GM23248 (cell line): ENCODE results near the gene PLEKHA5. TPM values are rescaled to one million over a fixed set of nuclear protein-coding genes. Genes with fewer than 3 reads are reported as not detected.

ENCODE experiments used
- DNase-seq: peaks from one replicate; pipeline ENCODE4 v3.0.0-alpha.2; 2015
- H2AFZ ChIP-seq: fragments of 200-600 bp; sonication (generic); 2 replicates; pipeline ENCODE4 v1.6.1; 2016; ENCODE audit warnings: antibody characterized with exemption
- H3F3A ChIP-seq: fragments of 200-600 bp; sonication (generic); 2 replicates; pipeline ENCODE4 v1.6.1; 2016; ENCODE audit warnings: mild to moderate bottlenecking, antibody characterized with exemption, mixed run types; ENCODE audit not compliant: insufficient read depth
- H3K27ac ChIP-seq: fragments of 200-600 bp; sonication (generic); 2 replicates; pipeline ENCODE4 v1.5.1; 2016; ENCODE audit warnings: mild to moderate bottlenecking
- H3K27me3 ChIP-seq: fragments of 200-600 bp; sonication (generic); replicated peaks from 2 replicates; pipeline ENCODE4 v1.6.1; 2016; ENCODE audit warnings: mild to moderate bottlenecking; ENCODE audit not compliant: insufficient read depth
- H3K36me3 ChIP-seq: fragments of 200-600 bp; sonication (generic); 2 replicates; pipeline ENCODE4 v1.6.1; 2016; ENCODE audit warnings: low read depth, mild to moderate bottlenecking
- H3K4me1 ChIP-seq: fragments of 200-600 bp; sonication (generic); 2 replicates; pipeline ENCODE4 v1.6.1; 2016; ENCODE audit warnings: mild to moderate bottlenecking; ENCODE audit not compliant: insufficient read depth
- H3K4me2 ChIP-seq: fragments of 200-600 bp; sonication (generic); one replicate; pipeline ENCODE4 v1.6.1; 2016; ENCODE audit warnings: mild to moderate bottlenecking; ENCODE audit not compliant: unreplicated experiment
- H3K4me3 ChIP-seq: fragments of 200-600 bp; sonication (generic); 2 replicates; pipeline ENCODE4 v1.5.1; 2016; ENCODE audit warnings: mild to moderate bottlenecking
- H3K79me2 ChIP-seq: fragments of 200-600 bp; sonication (generic); 2 replicates; pipeline ENCODE4 v1.6.1; 2016; ENCODE audit warnings: mild to moderate bottlenecking; ENCODE audit not compliant: insufficient read depth
- H3K9ac ChIP-seq: fragments of 200-600 bp; sonication (generic); 2 replicates; pipeline ENCODE4 v1.6.1; 2016; ENCODE audit warnings: mild to moderate bottlenecking
- H3K9me2 ChIP-seq: fragments of 200-600 bp; sonication (generic); 2 replicates; pipeline ENCODE4 v1.6.1; 2016; ENCODE audit warnings: mixed run types, mild to moderate bottlenecking, moderate library complexity; ENCODE audit not compliant: insufficient read depth
- H3K9me3 ChIP-seq: fragments of 200-600 bp; sonication (generic); one replicate; pipeline ENCODE4 v1.6.1; 2017; ENCODE audit warnings: low read depth
- H4K20me1 ChIP-seq: fragments of 200-600 bp; sonication (generic); 2 replicates; pipeline ENCODE4 v1.6.0; 2016; ENCODE audit not compliant: insufficient read depth
- EZH2 ChIP-seq: fragments of 200-600 bp; sonication (generic); IDR thresholded peaks from 2 replicates; pipeline ENCODE4 v1.6.1; 2018; ENCODE audit warnings: antibody characterized with exemption, mild to moderate bottlenecking; ENCODE audit not compliant: insufficient read depth, poor library complexity, severe bottlenecking
- EZH2phosphoT487 ChIP-seq: fragments of 200-600 bp; sonication (generic); IDR thresholded peaks from 2 replicates; pipeline ENCODE4 v1.6.1; 2018; ENCODE audit warnings: antibody characterized with exemption, moderate library complexity, mild to moderate bottlenecking, low read depth; ENCODE audit not compliant: insufficient read depth
- WGBS, 2 experiments: methylation state at CpG; one replicate each; pipeline ENCODE4 v1.1.6; 2015 to 2017; ENCODE audit warnings: low lambda C conversion rate in 2 of 2, low coverage in 1 of 2; ENCODE audit errors: missing lambda C conversion rate in 2 of 2; 5-methylcytosine and 5-hydroxymethylcytosine counted together
- in situ Hi-C: fragments of 300-500 bp; cut with MboI; formaldehyde crosslinking; loops from 2 replicates; pipeline ENCODE4 v1.15.0; 2020
- polyA plus RNA-seq: library from polyadenylated mRNA; unstranded; fragments of >200 nt; fragmentation: Nextera tagmentation; extraction: Ambion mirVana; gene quantifications from 2 replicates; pipeline ENCODE4 v1.2.1, GENCODE V29; 2016
- total RNA-seq: library from RNA; depleted of rRNA; stranded (reverse); fragments of >200 nt; shearing (Covaris generic); gene quantifications from 2 replicates; pipeline ENCODE4 v1.2.3, GENCODE V29; 2014

Gene PLEKHA5
- total and polyA plus RNA-seq, 2 experiments from 2014 or later = 10.0 to 12.1 TPM

DNA sequence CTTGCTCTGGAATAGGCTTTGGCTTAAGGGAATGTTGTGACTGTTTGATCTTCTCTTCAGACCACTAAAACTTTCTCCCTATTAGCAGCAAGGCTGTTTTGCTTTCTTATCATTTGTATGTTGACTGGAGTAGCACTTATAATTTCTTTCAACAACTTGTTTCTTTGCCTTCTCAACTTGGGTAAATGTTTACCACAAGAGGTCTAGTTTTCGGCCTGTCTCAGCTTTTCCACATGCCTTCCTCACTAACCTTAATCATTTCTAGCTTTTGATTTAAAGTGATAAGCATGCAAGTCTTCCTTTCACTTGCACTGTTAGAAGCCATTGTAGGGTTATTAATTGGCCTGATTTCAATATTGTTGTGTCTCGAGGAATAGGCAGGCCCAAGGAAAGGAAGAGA lies 183.1 kb downstream of the PLEKHA5 start:
- Histone ChIP-seq H3K79me2 (no peaks in the 10 kb centered on the region), H3K4me3 (no peak overlapping the region), H3K9ac (no peak overlapping the region), H4K20me1 (no peaks in the 10 kb centered on the region), H3K9me2 (no peaks in the 10 kb centered on the region), H3F3A (no peaks in the 10 kb centered on the region), H3K36me3 (no peaks in the 10 kb centered on the region), H2AFZ (no peak overlapping the region), H3K4me2 (no peak overlapping the region), H3K9me3 (no peaks in the 10 kb centered on the region), H3K27ac (no peak overlapping the region), H3K4me1 (no peaks in the 10 kb centered on the region; the same call in 1 of the 2 replicates), H3K27me3 (no peaks in the 10 kb centered on the region)
- WGBS, 2 experiments = 98 to 100% methylated on average over 2 of the region's 2 CpGs
- TF ChIP-seq EZH2 (no peak), EZH2phosphoT487 (no peak)
- in situ Hi-C loops = no loop called here
- no peak for DNase-seq

DNA sequence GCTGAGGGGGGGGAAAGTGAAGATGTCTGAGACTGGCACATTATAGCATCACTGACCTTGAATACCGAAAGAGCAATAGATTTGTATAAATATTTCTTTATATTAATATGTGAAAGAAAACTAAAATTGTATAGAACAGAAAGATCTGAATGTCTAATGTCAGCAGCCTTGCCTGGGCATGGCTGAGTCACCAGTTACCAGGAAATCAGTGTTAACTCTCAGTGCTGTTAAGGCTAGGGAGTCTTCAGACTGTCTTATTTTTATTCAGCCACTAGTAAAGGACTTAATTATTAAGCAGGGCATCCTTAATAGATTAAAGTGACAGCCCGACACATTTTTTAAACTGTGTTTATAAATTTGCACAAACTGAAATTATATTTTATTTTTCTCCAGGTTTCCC lies 186.9 kb downstream of the PLEKHA5 start:
- peak; percentile 58 for DNase-seq

DNA sequence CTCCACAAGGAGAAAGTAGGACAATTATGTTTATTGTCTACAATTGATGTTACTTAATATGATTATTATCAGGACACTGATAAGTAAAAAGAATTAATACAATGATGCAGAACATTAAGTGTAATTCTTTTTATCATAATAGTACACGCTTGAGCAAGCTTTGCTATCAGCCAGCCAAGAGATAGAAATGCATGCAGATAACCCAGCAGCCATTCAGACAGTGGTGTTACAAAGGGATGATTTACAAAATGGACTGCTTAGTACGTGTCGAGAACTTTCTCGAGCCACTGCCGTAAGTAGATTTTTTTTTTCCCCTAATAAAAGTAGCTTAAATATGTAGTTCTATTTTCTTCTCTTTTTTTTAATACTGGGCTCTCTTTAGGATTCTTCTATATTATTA lies 192.8 kb downstream of the PLEKHA5 start:
- Histone ChIP-seq H3K4me2 (no peak overlapping the region), H3F3A (no peaks in the 10 kb centered on the region), H2AFZ (no peak overlapping the region), H3K9ac (no peak overlapping the region), H3K4me1 (no peaks in the 10 kb centered on the region), H3K36me3 (no peaks in the 10 kb centered on the region), H3K79me2 (no peaks in the 10 kb centered on the region), H3K4me3 (no peak overlapping the region), H3K9me3 (no peaks in the 10 kb centered on the region), H4K20me1 (no peaks in the 10 kb centered on the region), H3K27me3 (no peaks in the 10 kb centered on the region), H3K9me2 (no peaks in the 10 kb centered on the region), H3K27ac (no peak overlapping the region)
- 89 to 97% methylated on average over 5 of the region's 5 CpGs for WGBS, 2 experiments
- no peak for DNase-seq
- in situ Hi-C loops = no loop called here
- TF ChIP-seq EZH2phosphoT487 = no peak
- TF ChIP-seq EZH2 = no peak

More for the DNA sequence above, 186.9 kb downstream of the PLEKHA5 start:
- Histone ChIP-seq H3K36me3 (no peaks in the 10 kb centered on the region), H3K9me3 (no peaks in the 10 kb centered on the region), H3K79me2 (no peaks in the 10 kb centered on the region), H3K27ac (no peak overlapping the region), H2AFZ (no peak overlapping the region), H3K4me2 (no peak overlapping the region), H3F3A (no peaks in the 10 kb centered on the region), H3K4me3 (no peak overlapping the region), H3K9ac (no peak overlapping the region), H3K9me2 (no peaks in the 10 kb centered on the region), H4K20me1 (no peaks in the 10 kb centered on the region), H3K27me3 (no peaks in the 10 kb centered on the region), H3K4me1 (no peaks in the 10 kb centered on the region; the same call in 1 of the 2 replicates)
- no peak for TF ChIP-seq EZH2
- TF ChIP-seq EZH2phosphoT487 = no peak
- 89 to 90% methylated on average over 2 of the region's 2 CpGs for WGBS, 2 experiments
- in situ Hi-C loops = no loop called here

DNA sequence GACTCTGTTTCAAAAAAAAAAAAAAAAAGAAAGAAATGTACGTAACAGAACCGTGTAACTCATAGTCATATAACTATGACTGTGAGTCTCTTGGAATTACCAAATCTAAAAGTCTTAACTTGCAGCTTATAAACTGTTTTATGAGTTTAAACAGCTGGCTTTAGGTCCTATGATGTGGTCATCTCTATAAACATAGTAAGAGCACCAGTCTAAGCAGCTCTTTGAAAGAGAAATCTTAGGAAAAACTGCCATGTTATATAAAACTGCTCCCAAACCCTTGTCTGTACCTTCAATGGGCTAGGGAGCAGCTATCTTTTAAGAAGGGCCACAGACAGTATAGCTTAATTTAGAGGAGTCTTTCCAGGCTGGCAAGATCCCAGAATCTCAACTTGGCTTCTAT lies 194.3 kb downstream of the PLEKHA5 start:
- Histone ChIP-seq H3K4me3 (no peak overlapping the region), H3K9me2 (no peaks in the 10 kb centered on the region), H3K36me3 (no peaks in the 10 kb centered on the region), H3K27me3 (no peaks in the 10 kb centered on the region), H3K4me2 (no peak overlapping the region), H3K79me2 (no peaks in the 10 kb centered on the region), H2AFZ (no peak overlapping the region), H3F3A (no peaks in the 10 kb centered on the region), H3K4me1 (no peaks in the 10 kb centered on the region), H3K27ac (no peak overlapping the region), H4K20me1 (no peaks in the 10 kb centered on the region), H3K9ac (no peak overlapping the region), H3K9me3 (no peaks in the 10 kb centered on the region)
- WGBS, 2 experiments = 29 to 36% methylated on average over 2 of the region's 2 CpGs
- no peak for DNase-seq
- in situ Hi-C loops = no loop called here
- TF ChIP-seq EZH2phosphoT487 (no peak), EZH2 (no peak)

DNA sequence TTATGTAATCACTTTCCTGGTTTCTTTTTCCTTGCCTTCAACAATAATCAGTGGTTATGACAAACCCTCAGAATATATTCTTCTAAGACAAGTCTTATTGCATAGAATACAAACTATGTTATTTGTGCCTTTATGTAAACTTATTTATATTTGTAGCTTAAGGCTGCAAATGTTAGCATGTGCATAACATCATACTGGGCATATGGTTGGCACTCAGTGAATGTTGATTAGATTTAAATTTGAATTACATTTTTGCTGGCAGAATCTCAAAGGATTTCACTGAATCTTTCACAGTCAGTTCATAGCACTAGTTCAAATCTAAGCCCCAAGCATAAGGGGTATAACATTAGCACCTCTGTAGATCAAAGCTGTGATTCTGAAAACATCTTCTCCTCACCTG lies 196.6 kb downstream of the PLEKHA5 start:
- H3K27me3 ChIP-seq = no peaks in the 10 kb centered on the region
- H3K4me2 ChIP-seq = no peak overlapping the region
- H3F3A ChIP-seq = no peaks in the 10 kb centered on the region
- H3K9me3 ChIP-seq = no peaks in the 10 kb centered on the region
- no peak overlapping the region for H3K4me3 ChIP-seq
- no peaks in the 10 kb centered on the region for H3K36me3 ChIP-seq
- no peaks in the 10 kb centered on the region for H3K79me2 ChIP-seq
- DNase-seq = no peak
- TF ChIP-seq EZH2phosphoT487 = no peak
- no peak for TF ChIP-seq EZH2
- no peak overlapping the region for H3K27ac ChIP-seq
- no peaks in the 10 kb centered on the region for H3K9me2 ChIP-seq
- no peak overlapping the region for H2AFZ ChIP-seq
- in situ Hi-C loops = no loop called here
- no peaks in the 10 kb centered on the region for H4K20me1 ChIP-seq
- no peaks in the 10 kb centered on the region for H3K4me1 ChIP-seq
- no peak overlapping the region for H3K9ac ChIP-seq
